ENCODE results near the gene IRF2.

IRF2 gene

DNA sequence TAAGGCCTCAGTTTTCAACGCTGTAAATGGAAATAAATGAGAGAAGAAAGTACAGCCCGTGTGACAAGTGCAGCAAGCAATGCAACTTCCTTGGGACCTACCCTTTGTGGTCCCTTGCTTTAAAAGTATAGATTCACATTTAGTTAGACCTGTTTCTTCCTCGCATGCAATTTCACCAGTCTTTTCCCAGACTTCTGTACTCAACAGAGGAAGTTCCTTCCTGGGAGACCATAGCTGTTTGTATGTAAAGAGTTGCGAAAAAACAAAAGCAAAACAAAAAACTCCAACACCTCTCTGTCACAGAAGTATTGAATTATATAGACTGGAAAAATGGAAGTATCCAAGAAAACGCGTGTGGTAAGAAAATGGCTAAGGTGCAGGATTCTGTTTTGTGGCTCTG, 1.1 kb upstream of the IRF2 start:
- ATAC-seq, result no peak

DNA sequence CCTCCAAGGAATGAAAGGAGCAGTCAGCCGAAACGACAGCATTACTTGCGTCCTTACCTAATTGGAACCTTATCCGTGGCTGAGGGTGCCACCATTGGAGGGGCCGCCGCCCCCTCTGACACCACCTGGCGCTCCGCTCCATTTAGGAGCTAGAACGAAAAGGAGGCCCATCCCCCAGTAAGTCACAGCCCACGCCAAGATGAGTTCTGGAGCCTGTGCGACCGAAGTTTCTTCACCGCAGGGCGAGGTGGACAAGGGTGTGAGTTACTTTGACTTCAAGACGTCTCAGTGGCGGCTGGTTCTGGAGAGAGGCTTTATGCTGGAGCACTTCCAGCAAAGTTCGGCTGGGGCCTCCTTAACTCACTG, 729 bp upstream of the IRF2 start:
- peak; percentile 4 for ATAC-seq

More for the DNA sequence above, 1.1 kb upstream of the IRF2 start:
- no peak for TF ChIP-seq GLIS3 (CRISPR knock-in tag; IDR thresholded peaks at IDR 0.05)
- TF ChIP-seq ISL1 (CRISPR knock-in tag; IDR thresholded peaks at IDR 0.05), result no peak
- no peak for TF ChIP-seq ESRRG (CRISPR knock-in tag; IDR thresholded peaks at IDR 0.05)
- no peak for TF ChIP-seq ARNTL (CRISPR knock-in tag; IDR thresholded peaks at IDR 0.05; ENCODE audit: borderline replicate concordance, low read depth)
- no peak for TF ChIP-seq ZNF565 (CRISPR knock-in tag; conservative IDR thresholded peaks at IDR 0.05; ENCODE audit: low read depth)
- TF ChIP-seq ZFP30 (CRISPR knock-in tag; IDR thresholded peaks at IDR 0.05), result no peak
- TF ChIP-seq OSR1 (CRISPR knock-in tag; IDR thresholded peaks at IDR 0.05), result no peak

DNA sequence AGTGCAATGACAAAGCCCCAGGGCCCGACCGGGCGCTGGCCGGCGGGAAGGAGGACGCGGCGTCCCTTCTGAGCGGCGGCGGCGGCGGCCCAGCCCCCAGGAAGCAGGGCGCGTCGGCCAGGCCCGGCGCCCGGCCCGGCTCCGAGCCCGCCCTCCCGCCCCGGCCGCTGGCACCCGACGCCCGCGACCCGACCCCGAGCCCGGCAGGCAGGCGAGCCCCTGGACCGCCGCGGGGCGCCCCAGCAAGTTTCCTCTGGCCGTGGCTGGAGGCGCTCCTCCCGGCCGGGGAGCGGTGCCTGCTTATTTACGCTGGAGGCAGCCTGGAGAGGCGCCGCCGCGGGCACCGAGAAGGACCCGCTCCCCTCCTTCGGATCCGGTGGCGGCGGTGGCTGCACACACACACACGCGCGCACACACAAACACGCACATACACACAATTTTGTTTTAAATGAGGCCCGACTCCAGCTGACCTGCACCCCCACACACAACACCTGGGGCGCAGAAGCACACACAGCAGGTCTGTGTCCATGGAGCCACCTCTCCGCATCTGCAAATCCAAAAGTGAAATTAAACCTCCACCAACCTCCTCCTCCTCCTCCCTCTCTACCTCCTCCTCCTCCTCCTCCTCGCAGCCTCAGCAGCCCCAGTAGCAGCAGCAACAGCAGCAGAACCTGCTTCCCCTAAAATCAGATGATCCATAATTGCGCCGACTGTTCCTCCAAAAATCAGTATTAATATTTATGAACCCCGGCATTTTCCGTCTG, 669 bp downstream of the IRF2 start:
- no peak; the same call in 2 of the 3 replicates for ATAC-seq

More for the DNA sequence above, 729 bp upstream of the IRF2 start:
- TF ChIP-seq TCF4 (CRISPR knock-in tag; IDR thresholded peaks at IDR 0.05; ENCODE audit: borderline replicate concordance) (no peak), SNAI2 (CRISPR knock-in tag; IDR thresholded peaks at IDR 0.05) (no peak), OSR1 (CRISPR knock-in tag; IDR thresholded peaks at IDR 0.05) (no peak), ZC3H10 (CRISPR knock-in tag; IDR thresholded peaks at IDR 0.05) (no peak), BACH2 (CRISPR knock-in tag; IDR thresholded peaks at IDR 0.05; ENCODE audit: borderline replicate concordance) (no peak), ZNF8 (CRISPR knock-in tag; IDR thresholded peaks at IDR 0.05) (no peak)

DNA sequence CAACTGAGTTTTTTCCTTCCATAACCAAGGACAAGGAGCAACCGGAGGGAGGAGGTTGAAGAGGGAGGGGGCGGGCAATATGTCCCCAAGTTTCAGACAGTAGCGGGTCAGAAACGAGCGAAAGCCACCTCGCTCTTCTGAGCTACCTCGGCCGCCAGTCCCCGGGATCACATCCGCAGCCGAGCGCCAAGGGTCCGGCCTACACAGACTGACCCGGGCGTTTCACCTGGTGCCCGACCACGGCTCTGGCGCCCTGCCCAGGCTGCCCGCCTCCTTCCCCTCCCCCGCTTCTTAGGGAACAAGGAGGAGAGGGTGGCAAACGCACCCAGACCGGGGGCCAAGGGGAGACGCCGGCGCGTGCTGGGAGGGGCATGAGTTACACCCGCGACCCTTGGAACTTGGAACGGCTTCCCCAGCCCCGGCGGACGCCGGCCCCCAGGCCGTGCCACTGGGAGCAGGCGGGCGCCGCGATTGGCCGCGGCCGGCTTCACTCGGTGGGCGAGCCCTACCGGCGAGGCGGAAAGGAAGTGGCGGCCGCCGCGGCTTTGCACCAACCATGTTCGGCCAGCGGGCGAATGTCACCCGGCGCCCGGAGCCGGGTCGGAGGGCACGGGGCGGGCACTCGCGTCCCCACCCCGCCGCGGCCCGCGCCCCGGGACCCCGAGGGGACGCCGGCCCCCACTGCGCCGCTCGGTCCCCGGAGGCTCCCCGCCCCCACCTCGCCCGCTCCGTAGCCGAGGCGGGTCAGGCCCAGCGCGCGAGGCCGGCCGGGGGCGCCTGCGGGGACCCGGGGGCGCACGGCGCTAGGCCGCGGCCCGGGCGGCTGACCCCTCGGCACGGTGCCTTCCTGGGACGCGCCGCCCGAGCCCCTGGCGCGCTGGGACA, 1.5 kb downstream of the IRF2 start:
- TF ChIP-seq, protein P1, sequence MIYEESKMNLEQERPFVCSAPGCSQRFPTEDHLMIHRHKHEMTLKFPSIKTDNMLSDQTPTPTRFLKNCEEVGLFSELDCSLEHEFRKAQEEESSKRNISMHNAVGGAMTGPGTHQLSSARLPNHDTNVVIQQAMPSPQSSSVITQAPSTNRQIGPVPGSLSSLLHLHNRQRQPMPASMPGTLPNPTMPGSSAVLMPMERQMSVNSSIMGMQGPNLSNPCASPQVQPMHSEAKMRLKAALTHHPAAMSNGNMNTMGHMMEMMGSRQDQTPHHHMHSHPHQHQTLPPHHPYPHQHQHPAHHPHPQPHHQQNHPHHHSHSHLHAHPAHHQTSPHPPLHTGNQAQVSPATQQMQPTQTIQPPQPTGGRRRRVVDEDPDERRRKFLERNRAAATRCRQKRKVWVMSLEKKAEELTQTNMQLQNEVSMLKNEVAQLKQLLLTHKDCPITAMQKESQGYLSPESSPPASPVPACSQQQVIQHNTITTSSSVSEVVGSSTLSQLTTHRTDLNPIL (CRISPR knock-in tag; IDR thresholded peaks at IDR 0.05; ENCODE audit: low read depth), result no peak
- TF ChIP-seq PPARA (CRISPR knock-in tag; IDR thresholded peaks at IDR 0.05; ENCODE audit: borderline replicate concordance) (no peak), GLIS3 (CRISPR knock-in tag; IDR thresholded peaks at IDR 0.05) (no peak), ZFP3 (CRISPR knock-in tag; IDR thresholded peaks at IDR 0.05) (0 out of 2 replicates have a peak, but pooled peaks have one; percentile 18), ZNF70 (CRISPR knock-in tag; IDR thresholded peaks at IDR 0.05) (no peak)
- TF ChIP-seq, protein P2, sequence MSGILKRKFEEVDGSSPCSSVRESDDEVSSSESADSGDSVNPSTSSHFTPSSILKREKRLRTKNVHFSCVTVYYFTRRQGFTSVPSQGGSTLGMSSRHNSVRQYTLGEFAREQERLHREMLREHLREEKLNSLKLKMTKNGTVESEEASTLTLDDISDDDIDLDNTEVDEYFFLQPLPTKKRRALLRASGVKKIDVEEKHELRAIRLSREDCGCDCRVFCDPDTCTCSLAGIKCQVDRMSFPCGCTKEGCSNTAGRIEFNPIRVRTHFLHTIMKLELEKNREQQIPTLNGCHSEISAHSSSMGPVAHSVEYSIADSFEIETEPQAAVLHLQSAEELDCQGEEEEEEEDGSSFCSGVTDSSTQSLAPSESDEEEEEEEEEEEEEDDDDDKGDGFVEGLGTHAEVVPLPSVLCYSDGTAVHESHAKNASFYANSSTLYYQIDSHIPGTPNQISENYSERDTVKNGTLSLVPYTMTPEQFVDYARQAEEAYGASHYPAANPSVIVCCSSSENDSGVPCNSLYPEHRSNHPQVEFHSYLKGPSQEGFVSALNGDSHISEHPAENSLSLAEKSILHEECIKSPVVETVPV (CRISPR knock-in tag; IDR thresholded peaks at IDR 0.05), result no peak
- ATAC-seq, result peak; percentile 81

More for the DNA sequence above, 669 bp downstream of the IRF2 start:
- TF ChIP-seq ARNTL (CRISPR knock-in tag; IDR thresholded peaks at IDR 0.05; ENCODE audit: borderline replicate concordance, low read depth) (no peak), TOX (CRISPR knock-in tag; IDR thresholded peaks at IDR 0.05; ENCODE audit: borderline replicate concordance) (no peak), RARB (CRISPR knock-in tag; IDR thresholded peaks at IDR 0.05) (no peak), ZFP3 (CRISPR knock-in tag; IDR thresholded peaks at IDR 0.05) (no peak), ZNF565 (CRISPR knock-in tag; conservative IDR thresholded peaks at IDR 0.05; ENCODE audit: low read depth) (no peak)
- TF ChIP-seq, protein P3, sequence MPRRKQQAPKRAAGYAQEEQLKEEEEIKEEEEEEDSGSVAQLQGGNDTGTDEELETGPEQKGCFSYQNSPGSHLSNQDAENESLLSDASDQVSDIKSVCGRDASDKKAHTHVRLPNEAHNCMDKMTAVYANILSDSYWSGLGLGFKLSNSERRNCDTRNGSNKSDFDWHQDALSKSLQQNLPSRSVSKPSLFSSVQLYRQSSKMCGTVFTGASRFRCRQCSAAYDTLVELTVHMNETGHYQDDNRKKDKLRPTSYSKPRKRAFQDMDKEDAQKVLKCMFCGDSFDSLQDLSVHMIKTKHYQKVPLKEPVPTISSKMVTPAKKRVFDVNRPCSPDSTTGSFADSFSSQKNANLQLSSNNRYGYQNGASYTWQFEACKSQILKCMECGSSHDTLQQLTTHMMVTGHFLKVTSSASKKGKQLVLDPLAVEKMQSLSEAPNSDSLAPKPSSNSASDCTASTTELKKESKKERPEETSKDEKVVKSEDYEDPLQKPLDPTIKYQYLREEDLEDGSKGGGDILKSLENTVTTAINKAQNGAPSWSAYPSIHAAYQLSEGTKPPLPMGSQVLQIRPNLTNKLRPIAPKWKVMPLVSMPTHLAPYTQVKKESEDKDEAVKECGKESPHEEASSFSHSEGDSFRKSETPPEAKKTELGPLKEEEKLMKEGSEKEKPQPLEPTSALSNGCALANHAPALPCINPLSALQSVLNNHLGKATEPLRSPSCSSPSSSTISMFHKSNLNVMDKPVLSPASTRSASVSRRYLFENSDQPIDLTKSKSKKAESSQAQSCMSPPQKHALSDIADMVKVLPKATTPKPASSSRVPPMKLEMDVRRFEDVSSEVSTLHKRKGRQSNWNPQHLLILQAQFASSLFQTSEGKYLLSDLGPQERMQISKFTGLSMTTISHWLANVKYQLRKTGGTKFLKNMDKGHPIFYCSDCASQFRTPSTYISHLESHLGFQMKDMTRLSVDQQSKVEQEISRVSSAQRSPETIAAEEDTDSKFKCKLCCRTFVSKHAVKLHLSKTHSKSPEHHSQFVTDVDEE (CRISPR knock-in tag; IDR thresholded peaks at IDR 0.05), result no peak
- TF ChIP-seq, protein P1 (CRISPR knock-in tag; IDR thresholded peaks at IDR 0.05; ENCODE audit: low read depth), result no peak
